ENCODE measurements around the gene CARD8. TPM values are rescaled to one million over a fixed set of nuclear protein-coding genes. Genes with fewer than 3 reads are reported as not detected.

Gene CARD8
- total RNA-seq, 1 donor from 2014 or later = 6.3 TPM

DNA sequence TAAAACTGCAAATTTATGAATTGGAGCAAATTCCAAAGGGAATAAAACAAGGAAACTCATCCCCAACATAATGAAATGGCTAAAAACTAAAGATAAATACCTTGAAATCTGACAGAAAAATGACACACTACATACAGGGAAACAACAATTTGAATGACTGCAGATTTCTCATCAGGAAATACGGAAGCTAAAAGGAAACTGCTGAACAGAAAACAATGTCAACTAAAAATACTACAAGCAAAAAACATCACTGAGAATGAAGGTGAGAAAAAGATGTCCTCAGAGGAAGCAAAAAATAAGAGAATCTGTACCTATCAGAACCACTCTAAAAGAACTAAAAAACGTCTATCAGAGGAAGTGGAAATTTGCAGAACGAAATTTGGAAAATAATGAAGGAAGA is 45.7 kb downstream of the CARD8 start:
- TF ChIP-seq, protein P1, sequence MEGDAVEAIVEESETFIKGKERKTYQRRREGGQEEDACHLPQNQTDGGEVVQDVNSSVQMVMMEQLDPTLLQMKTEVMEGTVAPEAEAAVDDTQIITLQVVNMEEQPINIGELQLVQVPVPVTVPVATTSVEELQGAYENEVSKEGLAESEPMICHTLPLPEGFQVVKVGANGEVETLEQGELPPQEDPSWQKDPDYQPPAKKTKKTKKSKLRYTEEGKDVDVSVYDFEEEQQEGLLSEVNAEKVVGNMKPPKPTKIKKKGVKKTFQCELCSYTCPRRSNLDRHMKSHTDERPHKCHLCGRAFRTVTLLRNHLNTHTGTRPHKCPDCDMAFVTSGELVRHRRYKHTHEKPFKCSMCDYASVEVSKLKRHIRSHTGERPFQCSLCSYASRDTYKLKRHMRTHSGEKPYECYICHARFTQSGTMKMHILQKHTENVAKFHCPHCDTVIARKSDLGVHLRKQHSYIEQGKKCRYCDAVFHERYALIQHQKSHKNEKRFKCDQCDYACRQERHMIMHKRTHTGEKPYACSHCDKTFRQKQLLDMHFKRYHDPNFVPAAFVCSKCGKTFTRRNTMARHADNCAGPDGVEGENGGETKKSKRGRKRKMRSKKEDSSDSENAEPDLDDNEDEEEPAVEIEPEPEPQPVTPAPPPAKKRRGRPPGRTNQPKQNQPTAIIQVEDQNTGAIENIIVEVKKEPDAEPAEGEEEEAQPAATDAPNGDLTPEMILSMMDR (conservative IDR thresholded peaks at IDR 0.05; ENCODE audit: low read depth, low read length) = no peak
- H3K4me3 ChIP-seq (ENCODE audit: low read depth, low read length) = no peak overlapping the region
- no peak for DNase-seq (ENCODE audit: low read depth)

DNA sequence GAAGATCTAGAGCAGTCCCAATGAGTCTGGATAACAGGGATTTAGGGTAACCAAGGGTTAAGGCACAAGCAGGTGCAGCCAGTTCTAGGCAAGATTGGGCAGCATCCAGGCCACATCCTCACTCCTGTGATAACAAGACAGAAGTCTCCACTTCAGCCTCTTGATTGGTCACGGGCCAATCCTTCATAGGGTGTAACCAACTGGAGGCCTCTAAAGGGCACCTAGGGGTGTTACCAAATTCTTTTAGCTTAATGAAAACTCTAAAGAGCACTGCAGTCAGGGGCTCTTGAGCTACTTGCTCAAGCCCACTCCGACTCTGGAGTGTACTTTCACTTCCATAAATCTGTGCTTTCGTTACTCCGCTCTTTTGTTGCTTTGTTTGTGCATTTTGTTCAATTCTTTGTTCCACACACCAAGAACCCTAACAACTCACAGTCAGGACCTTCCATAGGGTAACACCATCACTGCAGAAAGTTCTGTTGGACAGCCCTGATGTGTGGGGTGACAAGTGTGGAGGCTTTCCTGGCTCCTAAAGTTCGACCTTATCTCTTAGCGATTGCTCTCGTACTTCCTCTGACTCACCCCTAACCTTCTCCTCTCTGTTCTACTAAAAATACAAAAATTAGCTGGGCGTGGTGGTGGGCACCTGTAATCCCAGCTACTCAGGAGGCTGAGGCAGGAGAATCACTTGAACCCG is 49.2 kb downstream of the CARD8 start:
- DNase-seq (ENCODE audit: low read depth) = no peak
- H3K4me3 ChIP-seq (ENCODE audit: low read depth, low read length) = no peak overlapping the region
- TF ChIP-seq, protein P1 (conservative IDR thresholded peaks at IDR 0.05; ENCODE audit: low read depth, low read length) = no peak

DNA sequence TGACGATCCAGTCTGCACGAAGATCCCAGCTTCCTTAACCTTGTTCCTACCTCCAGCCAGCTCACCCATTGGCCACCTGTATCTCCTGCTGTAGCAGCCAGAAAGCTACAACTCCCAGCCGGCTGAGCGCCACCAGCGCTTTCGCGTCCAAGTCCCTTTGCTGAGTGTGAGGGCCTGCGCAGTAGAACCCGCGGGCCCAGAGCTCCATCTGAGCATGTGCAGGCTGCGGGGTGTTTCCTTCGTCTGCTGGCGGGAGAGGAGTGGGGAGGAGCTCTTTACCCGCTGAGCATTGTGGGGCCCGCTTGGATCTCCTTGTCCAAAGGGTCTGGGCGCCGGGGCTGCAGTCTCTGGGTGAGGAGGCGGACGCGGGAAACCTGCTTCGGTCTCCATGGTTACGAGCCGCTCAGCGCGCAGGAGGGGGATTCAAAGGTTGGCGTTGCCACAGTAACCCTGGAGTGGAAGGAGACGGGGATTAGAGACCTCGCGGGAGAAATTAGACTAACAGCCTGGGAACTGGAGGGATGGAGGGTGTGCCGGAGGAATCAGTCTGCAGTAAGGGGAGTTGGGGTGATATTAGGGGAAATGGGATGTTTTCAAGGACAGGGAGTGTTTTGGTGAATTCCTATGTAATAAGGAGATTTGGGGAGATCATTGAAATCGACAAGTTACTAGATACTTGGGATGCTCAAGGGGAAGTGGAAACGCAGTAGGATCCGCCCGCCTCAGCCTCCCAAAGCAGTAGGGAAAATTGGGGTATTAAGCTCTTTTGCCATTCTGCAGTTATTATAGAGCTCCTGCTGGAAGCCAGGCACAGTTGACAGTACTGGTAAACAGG is 51.7 kb downstream of the CARD8 start:
- TF ChIP-seq, protein P1 (conservative IDR thresholded peaks at IDR 0.05; ENCODE audit: low read depth, low read length) = no peak

DNA sequence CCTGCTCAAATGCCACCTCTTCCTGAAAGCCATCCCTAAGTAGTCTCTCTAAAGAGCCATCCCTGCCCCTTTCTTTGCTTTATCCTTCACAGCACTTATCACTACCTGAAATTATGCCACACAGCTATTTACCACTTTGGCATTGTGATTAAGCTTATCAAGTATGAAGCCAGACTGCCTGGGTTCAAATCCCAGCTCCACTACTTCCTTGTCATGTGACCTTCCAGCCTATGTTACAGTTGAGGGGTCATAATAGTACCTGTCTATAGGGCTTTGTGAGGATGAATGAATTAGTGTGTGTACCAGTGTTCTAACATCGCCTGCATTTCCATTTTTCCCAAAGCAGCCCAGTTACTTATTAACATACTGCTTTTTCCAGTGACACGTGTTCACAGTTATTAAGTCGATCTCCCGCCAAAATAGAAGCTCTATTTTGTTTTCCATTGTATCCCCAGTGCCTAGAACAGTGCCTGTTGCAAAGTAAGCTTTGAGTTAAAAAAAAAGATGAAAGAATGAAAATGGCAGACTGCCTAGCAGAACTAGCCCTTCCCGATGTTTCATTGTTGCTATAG is 52.4 kb downstream of the CARD8 start:
- TF ChIP-seq, protein P1 (conservative IDR thresholded peaks at IDR 0.05; ENCODE audit: low read depth, low read length) = no peak
- H3K4me3 ChIP-seq (ENCODE audit: low read depth, low read length) = peak overlapping the region; percentile 84
- DNase-seq (ENCODE audit: low read depth) = no peak

More for the DNA sequence above, 51.7 kb downstream of the CARD8 start:
- peak; percentile 78 for DNase-seq (ENCODE audit: low read depth)
- peak overlapping the region; percentile 84 for H3K4me3 ChIP-seq (ENCODE audit: low read depth, low read length)

DNA sequence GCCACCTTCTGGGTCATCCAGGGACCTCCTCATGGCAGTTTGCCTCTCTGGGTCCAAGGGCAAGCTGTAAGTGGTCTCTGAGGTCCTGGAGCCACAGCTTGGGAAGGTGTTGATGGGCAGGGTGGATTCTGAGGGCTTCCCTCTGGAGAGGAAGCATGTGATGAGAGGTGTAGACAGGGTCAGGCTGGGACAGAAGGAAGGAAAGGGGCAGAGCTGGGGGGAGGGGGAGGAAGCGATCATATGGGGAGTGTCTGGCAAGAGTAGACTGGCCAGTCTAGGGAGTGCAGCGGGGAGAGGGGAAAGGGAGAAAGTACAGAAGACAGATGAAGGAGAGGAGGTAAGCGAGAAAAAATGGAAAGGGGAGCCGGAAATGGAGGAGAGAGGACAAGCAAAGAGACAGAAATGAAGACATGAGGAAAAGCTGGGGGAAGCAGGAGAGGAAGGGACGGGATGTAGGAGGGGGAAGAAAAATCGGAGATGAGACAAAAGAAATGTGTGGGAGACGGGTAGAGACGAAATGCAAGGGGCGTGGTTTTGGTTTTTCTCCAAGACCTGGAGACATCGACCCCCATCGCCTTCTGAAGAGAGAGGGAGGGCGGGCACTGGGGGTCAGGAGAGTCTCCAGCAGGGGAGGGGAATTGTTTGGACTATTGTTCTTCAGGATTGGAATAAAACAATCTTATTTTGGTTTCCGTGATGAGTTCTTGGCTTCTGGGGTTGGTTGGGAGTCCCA is 58.6 kb downstream of the CARD8 start:
- TF ChIP-seq, protein P1 (conservative IDR thresholded peaks at IDR 0.05; ENCODE audit: low read depth, low read length) = no peak
- no peak overlapping the region for H3K4me3 ChIP-seq (ENCODE audit: low read depth, low read length)
- no peak for DNase-seq (ENCODE audit: low read depth)

DNA sequence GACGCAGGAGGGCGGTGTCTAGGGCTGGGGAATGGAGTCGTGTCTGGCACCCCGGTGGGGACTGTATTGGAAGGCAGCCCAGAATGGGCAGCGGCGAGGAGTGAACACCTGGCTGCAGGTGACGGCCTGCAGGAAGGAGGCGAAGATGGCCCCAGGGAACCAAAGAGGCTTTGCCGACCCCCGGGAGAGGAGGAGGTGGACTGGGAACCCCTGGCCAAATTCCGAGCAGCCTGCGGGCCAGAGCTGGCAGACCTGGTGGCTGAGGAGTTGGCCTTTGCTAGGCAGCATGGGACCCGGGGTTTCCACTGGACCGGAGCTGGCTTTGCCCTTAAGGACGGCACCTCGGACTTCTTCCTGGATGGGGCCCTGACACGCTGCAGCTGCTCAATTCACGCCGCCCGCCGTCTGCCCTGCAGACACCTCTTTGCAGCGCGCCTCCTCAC is 59.4 kb downstream of the CARD8 start:
- no peak overlapping the region for H3K4me3 ChIP-seq (ENCODE audit: low read depth, low read length)
- TF ChIP-seq, protein P1 (conservative IDR thresholded peaks at IDR 0.05; ENCODE audit: low read depth, low read length) = no peak
- DNase-seq (ENCODE audit: low read depth) = no peak
